ENCODE measurements around the gene SMAP2. TPM values are rescaled to one million over a fixed set of nuclear protein-coding genes. Genes with fewer than 3 reads are reported as not detected.
"Not testable (repeated sequence)": the region's sequence is repeated elsewhere in the genome, so short reads cannot be mapped to it uniquely, and the experiment has no call there.

SMAP2 gene
- total RNA-seq (10 to 100 TPM in 8 of 9 donors, 1 to 10 TPM in 1; 9.9 to 44.4 (median 12.9) TPM), polyA plus RNA-seq (10 to 100 TPM in 1 of 2 donors, 1 to 10 TPM in 1; 8.9 to 24.5 TPM)
- long read RNA-seq, donor 1, transcript SMAP2-202 (10 exons, 2,939 nt) = major isoform, 9 of 12 reads
- long read RNA-seq, donor 1, partial matches to known transcripts = 0 of 12 reads
- long read RNA-seq, donor 1, other reads (novel, unspliced or antisense) = 3 of 12 reads
- long read RNA-seq, donor 2, partial matches to known transcripts = 1 of 1 reads
- long read RNA-seq, donor 2, other reads (novel, unspliced or antisense) = 0 of 1 reads
- long read RNA-seq, donor 3, transcript SMAP2-202 (10 exons, 2,939 nt) = major isoform, 23 of 34 reads
- long read RNA-seq, donor 3, partial matches to known transcripts = 11 of 34 reads
- long read RNA-seq, donor 3, other reads (novel, unspliced or antisense) = 0 of 34 reads

DNA sequence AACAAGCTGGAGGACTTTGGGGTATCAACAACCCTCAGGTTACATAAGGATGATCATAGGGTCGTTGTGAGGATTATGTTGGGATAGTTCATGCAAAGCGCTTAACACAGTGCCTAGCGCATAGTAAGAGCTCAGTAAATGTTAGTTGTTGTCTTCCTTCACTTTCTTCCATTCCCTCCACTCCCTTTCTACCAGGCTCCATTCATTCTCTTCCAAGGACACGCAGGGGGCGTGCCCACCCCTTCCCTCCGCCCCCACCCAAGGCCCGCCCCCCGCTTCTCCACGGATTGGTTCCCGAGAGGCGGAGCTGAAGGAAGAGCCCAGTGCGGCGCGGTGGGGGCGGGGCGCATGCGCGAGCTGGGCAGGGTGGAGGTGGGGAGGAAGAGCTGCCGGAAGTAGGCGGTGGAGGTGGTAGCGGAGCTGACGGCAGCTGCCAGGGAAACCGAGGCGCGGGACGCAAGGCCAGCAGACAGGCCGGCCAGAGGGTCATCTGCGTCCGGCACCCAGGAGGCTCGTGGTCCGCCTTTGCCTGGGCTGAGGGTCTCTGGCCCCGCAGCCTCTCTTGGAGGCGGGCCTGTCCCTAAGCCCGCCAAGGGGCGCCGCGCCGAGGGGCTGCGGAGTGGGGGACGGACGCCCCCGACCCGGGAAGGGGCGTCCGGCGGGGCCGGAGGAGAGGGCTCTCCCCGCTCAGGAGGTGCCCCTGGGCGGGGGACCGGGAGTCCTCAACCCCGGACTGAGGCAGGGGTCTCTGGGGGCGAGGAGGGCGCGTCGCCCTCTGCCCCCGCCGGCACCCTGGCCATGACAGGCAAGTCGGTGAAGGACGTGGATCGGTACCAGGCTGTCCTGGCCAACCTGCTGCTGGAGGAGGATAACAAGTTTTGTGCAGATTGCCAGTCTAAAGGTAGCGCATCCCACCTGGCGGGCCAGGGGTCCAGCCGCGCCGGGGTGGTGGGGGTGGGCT, at the start of gene SMAP2:
TSS of gene SMAP2 (plus strand) at position 405 of the 961 bp plus-strand sequence. CDS start at position 799, 394 bp downstream.
- H3K27me3 ChIP-seq = no peaks in the 10 kb centered on the region
- TF ChIP-seq CTCF (IDR thresholded peaks at IDR 0.05) = no peak
- peak in 1 of 2 donors; percentile 65 for TF ChIP-seq POLR2A (IDR thresholded peaks at IDR 0.05)
- peak within 1 kb of the TSS; percentile 59 to 99 (median 85) for H3K27ac ChIP-seq
- peak within 1 kb of the TSS; percentile 65 to 100 (median 82) for H3K4me3 ChIP-seq
- WGBS, 4 donors = 1% methylated on average over 46 to 65 of the region's 65 CpGs
- H3K9me3 ChIP-seq = no peaks in the 10 kb centered on the region
- H3K36me3 ChIP-seq = no peaks in the 10 kb centered on the region
- DNase-seq (peak; percentile 96 to 98 (median 97)), ATAC-seq (peak; percentile 99 to 100 (median 99))
- H3K4me1 ChIP-seq = peaks cover 0 to 44% (median 12%) of the 10 kb centered on the region in 12 donors
- intact Hi-C loops (cut with DNase I) = loop anchor here in 1 of 10 donors (5.0 kb wide), 1 partner anchor 116 kb away; the partner anchor contains the start of gene ZMPSTE24

DNA sequence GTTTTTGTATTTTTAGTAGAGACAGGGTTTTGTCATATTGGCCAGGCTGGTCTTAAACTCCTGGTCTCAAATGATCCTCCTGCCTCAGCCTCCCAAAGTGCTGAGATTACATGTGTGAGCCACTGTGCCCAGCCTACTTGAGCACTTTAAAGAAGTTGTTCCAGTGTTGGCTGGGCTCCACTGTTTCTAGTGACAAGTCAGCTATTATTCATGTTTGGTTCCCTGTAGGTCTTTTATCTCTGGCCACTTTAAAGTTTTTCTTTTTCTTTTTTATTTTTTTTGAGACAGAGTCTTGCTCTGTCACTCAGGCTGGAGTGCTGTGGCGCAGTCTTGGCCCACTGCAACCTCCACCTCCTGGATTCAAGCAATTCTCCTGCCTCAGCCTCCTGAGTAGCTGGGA, 42.1 kb upstream of the SMAP2 start:
- not testable (repeated sequence) for H3K27ac ChIP-seq, H3K4me3 ChIP-seq, H3K4me1 ChIP-seq, ATAC-seq, H3K9me3 ChIP-seq, H3K36me3 ChIP-seq, DNase-seq, H3K27me3 ChIP-seq
- intact Hi-C loops (cut with DNase I) = loop anchor here in 1 of 10 donors (10.0 kb wide), 1 partner anchor 247 kb away; no protein-coding TSS in a partner anchor
- WGBS, 4 donors = 28 to 81% (median 52%) methylated on average over 1 of the region's 1 CpG

DNA sequence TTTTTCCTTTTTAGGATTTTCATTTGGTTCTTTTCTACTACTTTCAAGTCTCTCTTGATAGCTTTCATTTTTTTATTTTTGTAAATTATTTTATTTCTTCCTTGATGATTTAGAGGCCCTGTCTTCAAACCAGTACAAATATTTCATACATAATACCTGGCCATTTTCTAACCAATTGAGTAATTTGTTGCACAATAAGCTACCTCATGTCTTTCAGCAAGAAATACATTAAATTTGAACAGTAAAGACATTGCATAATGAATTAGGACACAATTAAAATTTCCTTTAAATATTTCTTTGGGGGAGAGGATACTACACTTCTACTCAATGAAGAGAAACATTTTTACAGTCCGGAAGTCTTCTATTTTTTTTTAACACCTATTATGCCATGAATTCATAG, 40.8 kb upstream of the SMAP2 start:
- Histone ChIP-seq H3K27ac (no peak overlapping the region), H3K27me3 (peaks cover 0 to 4% (median 0%) of the 10 kb centered on the region in 9 donors), H3K9me3 (peaks cover 0 to 2% (median 0%) of the 10 kb centered on the region in 12 donors), H3K4me3 (no peak overlapping the region), H3K4me1 (no peaks in the 10 kb centered on the region), H3K36me3 (no peaks in the 10 kb centered on the region)
- no peak for TF ChIP-seq CTCF (IDR thresholded peaks at IDR 0.05)
- TF ChIP-seq POLR2A (IDR thresholded peaks at IDR 0.05) = no peak
- 79 to 95% (median 85%) methylated on average over 1 of the region's 1 CpG for WGBS, 4 donors
- ATAC-seq (no peak), DNase-seq (no peak)
- intact Hi-C loops (cut with DNase I) = loop anchor here in 1 of 10 donors (10.0 kb wide), 1 partner anchor 248 kb away; no protein-coding TSS in a partner anchor

GRCh38 chr1:40337443-40337842, 36.1 kb upstream of the SMAP2 start:
- peaks cover 0 to 13% (median 0%) of the 10 kb centered on the region in 9 donors for H3K27me3 ChIP-seq
- intact Hi-C loops (cut with DNase I) = loop anchor here in 6 of 10 donors (2.0 to 10.0 kb wide), 6 partner anchors 65 to 255 kb away; no protein-coding TSS in a partner anchor
- WGBS, 4 donors = 73 to 80% (median 77%) methylated on average over 8 of the region's 8 CpGs

More at GRCh38 chr1:40337443-40337842, 36.1 kb upstream of the SMAP2 start:
- Histone ChIP-seq H3K4me1 (peaks cover 0 to 40% (median 0%) of the 10 kb centered on the region in 12 donors), H3K27ac (no peak overlapping the region), H3K36me3 (no peaks in the 10 kb centered on the region), H3K9me3 (peaks cover 0 to 5% (median 0%) of the 10 kb centered on the region in 12 donors), H3K4me3 (no peak overlapping the region)
- TF ChIP-seq POLR2A (IDR thresholded peaks at IDR 0.05) = no peak
- TF ChIP-seq CTCF (IDR thresholded peaks at IDR 0.05) = no peak
- ATAC-seq = no peak
- DNase-seq = no peak

All from heart left ventricle (tissue), 16 donors.